BJ (cell line): Measurements from ENCODE around the gene PKN1. TPM values are rescaled to one million over a fixed set of nuclear protein-coding genes. Genes with fewer than 3 reads are reported as not detected.
A peak's percentile ranks its signal among the peaks of the same experiment; 100 is the strongest.

ENCODE experiments used
- CTCF ChIA-PET: fragments of 350-600 bp; formaldehyde crosslinking; extraction: SDS; loops from one replicate; lab custom pipeline; 2021; ENCODE audit warnings: antibody characterized with exemption, inconsistent platforms; lab: Yijun Ruan, JAX
- POLR2A ChIA-PET: fragments of 300-600 bp; sonication (Branson Sonifier 250); formaldehyde crosslinking; extraction: SDS; loops from one replicate; lab custom pipeline; 2021; ENCODE audit warnings: antibody characterized with exemption; lab: Charles Lee
- DNase-seq: peaks from one replicate; pipeline ENCODE4 v3.0.0-alpha.2; 2011; ENCODE audit warnings: low read depth
- H3K27me3 ChIP-seq: 2 replicates; pipeline ENCODE4 v1.6.0; 2011; ENCODE audit warnings: low read length; ENCODE audit not compliant: control insufficient read depth, insufficient read depth
- H3K36me3 ChIP-seq: 2 replicates; pipeline ENCODE4 v1.5.1; 2011; ENCODE audit warnings: low read length; ENCODE audit not compliant: control insufficient read depth, insufficient read depth
- H3K4me3 ChIP-seq: 2 replicates; pipeline ENCODE4 v1.5.1; 2011; ENCODE audit warnings: low read depth, mild to moderate bottlenecking, control low read depth, low read length
- polyA plus RNA-seq: library from polyadenylated mRNA; depleted of rRNA; stranded (reverse); fragments of >200 nt; gene quantifications from 2 replicates; pipeline ENCODE4 v1.2.3, GENCODE V29; 2011
- TF ChIP-seq, protein P1 (sequence below): IDR thresholded peaks from 2 replicates; pipeline ENCODE4 v1.5.1; 2011; ENCODE audit warnings: low read depth, mild to moderate bottlenecking, control low read depth, inconsistent platforms, low read length, moderate library complexity; ENCODE audit not compliant: insufficient read depth

The PKN1 gene
- polyA plus RNA-seq, 1 experiment = 117 TPM

DNA sequence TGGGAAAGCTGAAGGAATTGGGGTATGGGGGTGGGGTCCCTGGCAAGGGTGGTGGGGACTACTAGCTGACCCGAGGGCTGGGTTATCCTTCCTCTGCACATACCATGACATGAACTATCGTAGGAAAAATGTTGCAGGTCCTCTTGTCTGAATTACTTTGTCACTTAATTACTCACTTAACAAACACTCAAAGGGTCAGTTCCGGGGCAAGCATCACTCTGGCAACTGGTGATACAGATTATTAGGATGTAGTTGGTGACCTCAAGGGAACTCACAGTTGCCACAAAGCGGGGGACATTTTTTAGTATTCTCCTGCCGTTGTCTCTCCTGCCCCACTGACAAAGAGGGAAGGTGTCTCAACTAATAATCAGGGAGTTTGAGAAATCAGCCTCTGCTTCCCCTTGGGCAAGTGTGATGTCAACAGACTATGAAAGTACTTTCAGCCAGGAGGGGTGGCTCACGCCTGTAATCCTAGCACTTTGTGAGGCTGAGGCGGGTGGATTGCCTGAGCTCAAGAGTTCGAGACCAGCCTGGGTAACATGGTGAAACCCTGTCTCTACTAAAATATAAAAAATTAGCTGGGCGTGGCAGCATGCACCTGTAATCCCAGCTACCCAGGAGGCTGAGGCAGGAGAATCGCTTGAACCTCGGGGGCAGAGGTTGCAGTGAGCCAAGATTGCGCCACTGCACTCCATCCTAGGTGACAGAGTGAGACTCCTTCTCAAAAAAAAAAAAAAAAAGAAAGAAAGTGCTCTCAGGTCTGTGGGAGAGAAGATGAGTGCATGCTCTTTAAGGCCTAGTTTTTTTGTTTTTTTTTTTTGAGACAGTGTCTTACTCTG, 74.8 kb downstream of the PKN1 start:
- TF ChIP-seq, protein P1, sequence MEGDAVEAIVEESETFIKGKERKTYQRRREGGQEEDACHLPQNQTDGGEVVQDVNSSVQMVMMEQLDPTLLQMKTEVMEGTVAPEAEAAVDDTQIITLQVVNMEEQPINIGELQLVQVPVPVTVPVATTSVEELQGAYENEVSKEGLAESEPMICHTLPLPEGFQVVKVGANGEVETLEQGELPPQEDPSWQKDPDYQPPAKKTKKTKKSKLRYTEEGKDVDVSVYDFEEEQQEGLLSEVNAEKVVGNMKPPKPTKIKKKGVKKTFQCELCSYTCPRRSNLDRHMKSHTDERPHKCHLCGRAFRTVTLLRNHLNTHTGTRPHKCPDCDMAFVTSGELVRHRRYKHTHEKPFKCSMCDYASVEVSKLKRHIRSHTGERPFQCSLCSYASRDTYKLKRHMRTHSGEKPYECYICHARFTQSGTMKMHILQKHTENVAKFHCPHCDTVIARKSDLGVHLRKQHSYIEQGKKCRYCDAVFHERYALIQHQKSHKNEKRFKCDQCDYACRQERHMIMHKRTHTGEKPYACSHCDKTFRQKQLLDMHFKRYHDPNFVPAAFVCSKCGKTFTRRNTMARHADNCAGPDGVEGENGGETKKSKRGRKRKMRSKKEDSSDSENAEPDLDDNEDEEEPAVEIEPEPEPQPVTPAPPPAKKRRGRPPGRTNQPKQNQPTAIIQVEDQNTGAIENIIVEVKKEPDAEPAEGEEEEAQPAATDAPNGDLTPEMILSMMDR = no peak
- no peaks in the 10 kb centered on the region for H3K27me3 ChIP-seq
- CTCF ChIA-PET = interaction anchor here (1.3 to 3.5 kb wide), 2 partner anchors 9 to 27 kb away, joined by 3 to 23 read pairs; partner anchors contain the start of gene DNAJB1
- peak; percentile 42 for DNase-seq
- H3K4me3 ChIP-seq = no peak overlapping the region
- POLR2A ChIA-PET = no interaction called here
- H3K36me3 ChIP-seq = no peaks in the 10 kb centered on the region

DNA sequence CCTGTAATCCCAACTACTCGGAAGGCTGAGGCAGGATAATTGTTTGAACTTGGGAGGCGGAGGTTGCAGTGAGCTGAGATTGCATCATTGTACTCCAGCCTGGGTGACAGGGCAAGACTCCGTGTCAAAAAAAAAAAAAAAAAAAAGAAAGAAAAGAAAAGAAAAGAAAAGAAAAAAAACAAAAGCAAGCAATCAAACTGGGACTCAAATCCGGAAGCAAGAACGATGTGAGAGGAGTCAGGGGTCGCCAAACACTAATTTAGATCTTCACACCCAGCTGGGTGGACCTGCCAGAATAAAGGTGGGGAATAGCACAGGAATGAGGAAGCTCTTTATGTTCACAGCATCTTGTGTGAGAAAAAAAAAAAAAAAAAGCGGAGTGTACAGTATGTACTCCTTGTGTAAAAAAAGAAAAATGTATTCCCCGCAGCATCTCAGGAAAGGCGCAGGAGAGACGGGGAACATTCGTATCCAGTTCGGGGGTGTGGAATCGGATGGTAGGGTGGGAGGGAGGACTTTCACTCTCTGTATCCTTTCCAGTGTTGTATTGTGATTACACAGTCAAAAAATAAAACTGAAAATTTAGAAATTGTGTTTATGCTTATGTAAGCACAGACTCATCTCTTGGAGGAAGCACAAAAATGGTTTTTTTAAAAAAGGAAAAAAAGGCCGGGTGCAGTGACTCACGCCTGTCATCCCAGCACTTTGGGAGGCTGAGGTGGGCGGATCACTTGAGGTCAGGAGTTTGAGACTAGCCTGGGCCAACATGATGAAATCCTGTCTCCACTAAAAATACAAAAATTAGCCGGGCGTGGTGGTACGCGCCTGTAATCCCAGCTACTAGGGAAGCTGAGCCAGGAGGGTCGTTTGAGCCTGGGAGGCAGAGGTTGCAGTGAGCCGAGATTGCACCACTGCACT, 77.5 kb downstream of the PKN1 start:
- TF ChIP-seq, protein P1 = no peak
- H3K36me3 ChIP-seq = peaks cover 8% of the 10 kb centered on the region
- POLR2A ChIA-PET = interaction anchor here (0.6 kb wide), 1 partner anchor 45 kb away, joined by 5 read pairs; no protein-coding TSS in a partner anchor
- CTCF ChIA-PET = interaction anchor here (0.6 kb wide), 1 partner anchor 47 kb away, joined by 3 read pairs; no protein-coding TSS in a partner anchor
- peak; percentile 58 for DNase-seq
- no peaks in the 10 kb centered on the region for H3K27me3 ChIP-seq
- H3K4me3 ChIP-seq = no peak overlapping the region

DNA sequence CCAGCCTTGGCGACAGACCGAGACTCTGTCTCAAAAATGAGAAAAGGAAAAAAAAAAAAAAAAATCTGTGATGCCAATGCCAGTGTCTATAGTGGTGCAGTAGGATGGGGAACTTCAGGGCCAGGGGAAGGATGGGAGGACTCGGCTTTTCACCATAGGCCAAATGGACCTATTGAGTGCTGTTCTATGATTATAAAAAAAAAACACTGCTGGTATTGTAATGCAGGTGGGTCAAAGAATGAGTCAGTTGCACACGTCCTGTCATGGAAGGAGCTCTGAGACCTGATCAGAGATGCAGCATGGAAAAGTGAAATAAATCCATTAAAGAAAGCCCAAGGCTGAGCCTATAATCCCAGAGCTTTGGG, 78.1 kb downstream of the PKN1 start:
- CTCF ChIA-PET = interaction anchor here (0.5 kb wide), 1 partner anchor 40 kb away, joined by 4 read pairs; no protein-coding TSS in a partner anchor
- Histone ChIP-seq H3K27me3 (no peaks in the 10 kb centered on the region), H3K36me3 (peaks cover 11% of the 10 kb centered on the region), H3K4me3 (no peak overlapping the region)
- POLR2A ChIA-PET = no interaction called here
- TF ChIP-seq, protein P1 = no peak
- no peak for DNase-seq

DNA sequence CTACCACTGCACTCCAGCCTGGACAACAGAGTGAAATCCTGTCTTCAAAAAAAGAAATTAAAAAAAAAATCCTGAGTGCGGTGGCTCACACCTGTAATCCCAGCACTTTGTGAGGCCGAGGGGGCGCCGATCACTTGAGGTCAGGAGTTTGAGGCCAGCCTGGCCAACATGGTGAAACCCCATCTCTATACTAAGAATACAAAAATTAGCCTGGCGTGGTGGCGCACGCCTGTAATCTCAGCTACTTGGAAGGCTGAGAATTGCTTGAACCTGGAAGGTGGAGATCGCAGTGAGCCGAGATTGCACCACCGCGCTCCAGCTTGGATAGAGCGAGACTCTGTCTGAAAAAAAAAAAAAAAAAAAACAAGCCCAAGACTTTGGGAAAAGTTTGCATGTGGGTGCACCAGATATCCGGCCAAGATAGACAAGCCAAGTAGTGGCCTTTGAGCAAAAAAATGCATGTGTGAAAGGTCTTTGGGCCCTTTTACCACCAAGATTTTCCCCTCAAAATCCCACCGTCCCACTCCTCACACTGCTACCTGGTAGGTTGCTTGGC, 79.4 kb downstream of the PKN1 start:
- ChIA-PET CTCF (no interaction called here), POLR2A (no interaction called here)
- Histone ChIP-seq H3K36me3 (peaks cover 13% of the 10 kb centered on the region), H3K27me3 (no peaks in the 10 kb centered on the region), H3K4me3 (no peak overlapping the region)
- TF ChIP-seq, protein P1 = no peak
- no peak for DNase-seq
